Measurements from ENCODE around the gene TNIP1.

The TNIP1 gene

DNA sequence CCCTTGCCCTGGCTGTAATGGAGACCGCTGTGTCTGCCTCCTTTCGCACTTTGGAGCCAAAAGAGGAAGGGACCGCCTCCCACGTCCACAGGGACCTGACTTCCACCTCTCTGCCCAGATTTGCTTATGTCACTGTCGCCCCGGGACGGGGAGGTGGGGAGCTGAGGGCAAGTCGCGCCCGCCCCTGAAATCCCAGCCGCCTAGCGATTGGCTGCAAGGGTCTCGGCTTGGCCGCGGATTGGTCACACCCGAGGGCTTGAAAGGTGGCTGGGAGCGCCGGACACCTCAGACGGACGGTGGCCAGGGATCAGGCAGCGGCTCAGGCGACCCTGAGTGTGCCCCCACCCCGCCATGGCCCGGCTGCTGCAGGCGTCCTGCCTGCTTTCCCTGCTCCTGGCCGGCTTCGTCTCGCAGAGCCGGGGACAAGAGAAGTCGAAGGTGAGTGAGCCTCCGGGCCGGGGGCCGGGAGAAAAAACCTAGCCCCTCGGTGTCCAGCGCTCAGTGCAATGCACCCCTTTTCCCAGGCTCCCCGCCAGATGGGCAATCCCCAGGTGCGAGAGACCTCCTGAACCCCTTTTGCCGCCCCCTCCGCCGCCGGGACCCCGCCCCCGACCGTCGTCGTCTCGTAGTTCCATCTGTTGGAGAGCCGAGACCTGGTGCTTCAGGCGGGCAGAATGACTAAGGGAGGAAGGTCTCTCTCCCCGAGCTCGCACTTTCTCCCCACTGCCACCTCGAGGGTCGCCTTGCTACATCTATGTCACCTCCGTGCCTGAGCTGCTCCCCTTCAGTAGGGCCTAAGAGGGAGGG is 60.3 kb downstream of the TNIP1 start, which contains the start of gene GPX3:
Gene GPX3, plus strand, starts transcription at position 288 of the 807 bp plus-strand sequence. Its CDS starts 64 bp downstream, at position 352.
- DNase-seq (ENCODE audit: low read depth): no peak

DNA sequence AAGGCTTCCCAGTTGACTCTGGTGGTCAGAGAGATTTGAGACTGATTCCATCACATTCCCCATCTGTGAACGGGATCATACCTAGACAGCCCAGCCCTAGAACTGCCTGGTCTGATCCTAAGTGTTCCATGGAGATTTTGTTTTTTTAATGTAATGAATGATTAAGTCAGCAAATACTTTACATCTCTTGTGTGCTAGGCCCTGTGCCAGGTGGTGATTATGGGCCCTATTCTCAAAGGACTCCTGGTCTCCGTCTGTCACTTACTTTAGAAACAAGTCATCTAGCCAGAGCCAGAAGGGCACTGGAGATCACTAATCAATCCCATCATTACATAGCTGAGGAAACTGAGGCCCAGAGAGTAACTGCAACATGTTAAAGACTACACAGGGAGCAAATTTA is 61.5 kb downstream of the TNIP1 start:
- no peak for DNase-seq (ENCODE audit: low read depth)

DNA sequence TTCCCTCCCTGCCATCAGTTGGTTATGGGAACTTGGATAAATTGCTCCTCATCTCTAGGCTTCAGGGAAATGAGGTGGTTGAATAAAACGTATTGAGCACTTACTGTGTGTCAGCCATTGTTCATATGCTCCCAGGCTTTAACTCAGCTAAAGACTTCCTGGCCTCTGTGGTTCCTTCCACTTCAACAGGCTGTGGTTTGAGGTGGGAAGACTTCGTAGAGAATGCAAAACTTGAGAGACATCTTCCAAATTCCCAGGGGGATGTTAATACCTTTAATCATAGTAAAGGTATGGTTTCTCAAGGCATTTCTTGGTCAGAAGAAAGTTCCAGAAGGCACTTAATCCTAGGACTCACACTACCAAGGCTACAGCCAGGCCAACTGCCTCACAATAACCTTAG is 62.0 kb downstream of the TNIP1 start:
- no peak for DNase-seq (ENCODE audit: low read depth)

DNA sequence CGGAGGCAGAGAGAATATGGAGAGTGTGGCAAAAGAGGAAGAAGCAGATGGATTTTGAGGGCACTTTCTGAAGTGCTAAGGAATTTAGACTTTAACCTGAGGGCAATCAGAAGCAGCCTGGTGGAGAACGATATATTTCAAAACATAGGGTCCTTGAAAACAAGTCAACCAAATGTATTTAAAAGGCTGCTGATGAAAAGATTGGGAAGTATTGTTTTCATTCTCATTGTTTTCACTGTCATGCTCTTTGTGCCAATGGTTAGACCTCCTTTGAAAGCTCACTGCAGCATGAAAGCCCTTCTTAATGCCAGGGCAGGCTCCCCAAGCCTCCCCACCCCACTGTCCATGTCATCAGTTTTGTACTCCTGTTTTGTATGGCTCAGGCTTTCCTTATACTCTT is 62.9 kb downstream of the TNIP1 start:
- no peak for DNase-seq (ENCODE audit: low read depth)

DNA sequence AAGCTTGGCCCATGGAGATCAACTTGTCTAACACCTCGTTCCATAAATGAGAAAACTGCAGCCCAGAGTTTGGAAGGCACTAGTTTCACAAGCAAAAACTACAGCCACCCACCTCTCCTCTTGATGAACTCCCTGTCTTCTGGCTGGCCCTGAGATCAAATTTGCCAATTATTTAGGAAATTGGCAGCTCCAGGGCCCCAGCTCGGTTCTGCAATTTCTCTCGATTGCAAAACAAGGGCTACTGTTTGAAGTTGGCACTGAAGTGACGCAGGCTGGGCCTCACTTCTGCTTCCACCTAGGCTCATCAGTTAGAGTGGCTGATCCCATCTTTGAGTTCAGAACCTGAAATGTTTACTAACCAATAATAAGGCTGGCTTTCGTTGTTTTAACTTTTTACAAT is 64.1 kb downstream of the TNIP1 start:
- DNase-seq (ENCODE audit: low read depth): no peak

DNA sequence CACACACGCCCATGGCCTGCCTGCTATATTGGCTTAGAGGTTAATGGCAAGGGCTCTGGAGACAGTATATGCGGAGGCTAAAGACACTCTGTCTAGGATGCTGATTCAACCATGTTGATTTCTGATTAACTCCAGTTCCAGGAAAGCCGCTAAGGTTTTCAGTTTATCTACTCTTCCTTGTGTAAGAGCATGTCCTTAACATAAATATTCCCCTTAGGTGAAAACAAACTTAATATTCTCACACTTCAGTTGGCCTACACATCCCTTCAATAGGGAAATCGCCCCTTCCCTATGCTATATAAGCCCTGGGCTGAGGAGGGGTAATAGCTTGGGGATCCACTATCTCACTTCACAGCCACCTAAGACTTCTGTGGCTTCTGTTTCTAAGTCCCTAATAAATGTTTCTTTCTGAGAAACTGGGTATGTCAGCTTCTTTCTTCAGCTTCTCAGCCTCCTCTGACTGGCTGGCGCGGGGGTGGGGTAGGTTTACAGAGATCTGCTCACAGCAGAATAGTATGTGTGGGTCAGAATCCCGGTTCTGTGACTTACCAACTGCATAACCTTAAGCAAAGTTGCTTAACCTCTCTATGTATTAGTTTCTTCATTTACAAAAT is 64.8 kb downstream of the TNIP1 start:
- DNase-seq (ENCODE audit: low read depth): no peak

DNA sequence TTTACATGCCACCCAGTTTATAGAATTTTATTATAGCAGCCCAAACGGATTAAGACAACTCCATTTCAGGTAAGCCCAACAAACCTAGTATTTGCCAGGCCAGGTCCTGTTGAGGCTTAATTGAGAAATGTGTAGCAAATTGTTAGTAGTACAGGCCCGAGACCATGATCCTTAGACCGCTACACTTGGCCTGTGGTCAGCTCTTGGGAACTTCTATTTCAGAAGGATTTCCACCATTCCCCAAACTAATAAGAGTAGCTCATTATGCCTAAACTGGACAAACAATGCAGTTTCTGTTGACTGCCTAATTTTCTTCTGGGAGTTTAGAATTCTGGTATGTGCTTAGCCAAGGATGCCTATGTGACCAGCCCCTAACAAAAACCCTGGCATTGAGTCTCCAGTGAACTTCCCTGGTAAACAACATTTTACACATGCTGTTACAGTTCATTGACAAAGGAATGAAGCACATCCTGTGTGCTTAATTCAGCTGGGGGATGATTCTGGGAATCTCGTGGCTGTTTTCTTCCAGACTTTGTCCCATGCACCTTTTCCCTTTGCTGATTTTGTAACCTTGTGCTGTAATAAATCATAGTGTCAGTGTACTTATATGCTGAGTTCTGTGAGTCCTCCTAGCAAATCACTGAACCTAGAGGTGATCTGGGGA is 66.0 kb downstream of the TNIP1 start:
- DNase-seq (ENCODE audit: low read depth): no peak

DNA sequence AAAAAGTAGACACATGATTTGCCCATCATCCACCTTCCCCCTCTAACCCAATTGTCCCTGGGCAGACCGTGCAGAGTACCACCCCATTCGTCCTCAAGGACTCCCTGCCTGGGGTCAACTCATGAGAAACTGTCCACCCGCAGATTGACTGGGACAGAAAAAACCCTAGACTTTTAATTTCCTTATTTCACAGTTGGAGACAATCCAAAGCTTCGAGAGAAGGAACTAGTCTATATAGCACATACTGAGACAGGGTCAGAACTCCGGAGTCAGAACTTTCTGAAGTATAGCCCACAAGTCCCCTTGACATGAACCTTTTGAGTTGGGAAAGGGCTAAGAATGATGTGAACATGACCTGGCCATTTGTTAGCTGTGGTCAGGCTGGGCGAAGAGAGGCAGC is 68.0 kb downstream of the TNIP1 start:
- DNase-seq (ENCODE audit: low read depth): no peak

DNA sequence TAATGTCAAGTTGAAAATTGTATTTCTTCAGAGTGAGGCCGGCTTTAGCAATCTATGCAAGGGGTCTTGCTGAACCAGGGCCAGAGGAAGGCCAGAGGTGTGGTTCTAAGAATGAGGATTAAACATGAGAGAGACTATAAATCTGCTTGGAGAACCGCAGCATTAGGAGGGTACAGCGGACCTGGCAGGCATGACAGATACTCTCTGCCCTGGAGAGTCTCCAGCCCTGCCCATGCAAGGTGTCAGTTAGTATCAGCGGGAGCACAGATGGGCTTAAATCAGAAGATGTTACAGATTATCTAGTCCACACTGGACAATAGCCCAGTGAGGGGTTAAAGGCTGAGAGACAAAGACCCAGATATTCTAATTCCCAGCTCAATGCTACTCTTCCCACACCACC is 71.9 kb downstream of the TNIP1 start:
- no peak for DNase-seq (ENCODE audit: low read depth)

DNA sequence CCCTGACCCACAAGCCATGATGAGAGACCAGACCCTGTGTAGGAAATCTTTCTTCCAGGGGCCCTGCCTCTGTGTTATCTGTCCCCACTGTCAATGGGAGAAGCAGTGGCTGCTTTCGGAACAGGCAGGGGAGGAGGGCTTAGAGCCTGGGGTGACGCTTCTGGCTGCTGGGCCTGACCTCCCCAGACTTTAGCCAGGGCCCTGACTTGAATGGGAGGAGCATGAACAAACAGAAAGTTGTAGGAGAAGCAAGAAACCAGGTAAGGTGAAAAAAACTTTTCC is 72.7 kb downstream of the TNIP1 start:
- no peak for DNase-seq (ENCODE audit: low read depth)

DNA sequence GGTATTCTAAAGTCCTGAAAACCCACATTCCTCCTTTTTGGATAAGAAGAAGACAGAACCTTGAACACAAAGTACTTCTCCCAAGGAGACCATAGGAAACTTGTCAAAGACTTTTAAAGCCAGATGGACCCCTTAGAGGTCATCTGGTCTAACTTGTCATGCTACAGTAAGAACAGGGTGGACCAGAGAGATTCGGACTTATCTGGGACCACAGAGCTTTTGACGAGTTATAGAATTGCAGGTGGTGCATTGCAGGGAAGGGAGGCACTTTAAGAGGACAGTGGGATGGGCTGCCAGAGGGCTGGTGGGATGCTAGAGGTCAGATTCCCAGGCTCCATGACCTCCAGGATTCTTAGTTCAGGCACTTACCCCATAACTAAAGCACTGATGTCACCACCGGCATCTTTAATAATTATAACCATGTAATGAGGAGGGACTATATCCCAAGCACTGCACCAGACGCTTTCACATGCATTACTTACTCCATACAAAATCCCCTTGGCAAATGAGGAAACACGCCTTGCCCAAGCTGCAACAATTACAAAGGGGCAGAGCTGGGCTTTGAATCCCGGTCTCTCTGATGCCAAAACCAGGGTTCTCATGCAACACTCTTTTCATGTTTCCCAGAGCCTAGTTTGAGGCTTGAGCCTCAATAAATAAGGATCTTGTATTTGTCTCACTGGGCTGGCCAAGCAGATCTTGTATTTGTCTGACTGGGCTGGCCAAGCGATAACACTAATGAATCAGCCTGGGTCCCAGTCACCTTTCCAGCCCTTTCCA is 73.2 kb downstream of the TNIP1 start:
- no peak for DNase-seq (ENCODE audit: low read depth)

DNA sequence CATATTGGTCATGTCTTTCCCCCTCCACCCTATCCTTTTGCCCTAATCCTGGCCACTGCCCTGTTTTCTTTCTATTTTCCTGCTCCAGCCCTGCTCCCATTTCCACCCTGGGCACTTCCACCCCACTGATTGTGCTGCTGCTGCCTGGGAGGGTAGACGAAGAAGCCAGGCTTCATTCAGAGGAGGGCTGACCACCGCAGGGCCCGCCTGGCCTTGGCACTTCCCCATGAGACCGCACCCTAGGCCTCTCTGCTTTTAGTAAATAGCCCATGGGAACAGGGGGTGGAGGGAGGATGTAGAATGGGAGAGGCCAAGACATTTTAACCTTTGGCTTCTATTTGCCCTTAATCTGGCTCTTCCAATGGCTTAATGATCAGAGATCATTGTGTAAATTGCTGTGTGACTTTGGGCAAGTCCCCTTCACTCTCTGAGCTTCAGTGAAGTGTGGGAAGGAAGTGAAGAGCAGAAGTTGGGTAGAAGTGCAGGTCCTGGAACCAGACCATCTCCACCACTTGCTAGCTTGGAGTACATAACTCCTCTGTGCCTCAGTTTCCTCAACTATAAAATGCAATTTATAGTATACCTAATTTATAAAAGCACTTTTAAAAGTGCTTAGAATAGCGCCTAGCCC is 74.0 kb downstream of the TNIP1 start:
- DNase-seq (ENCODE audit: low read depth): no peak

DNA sequence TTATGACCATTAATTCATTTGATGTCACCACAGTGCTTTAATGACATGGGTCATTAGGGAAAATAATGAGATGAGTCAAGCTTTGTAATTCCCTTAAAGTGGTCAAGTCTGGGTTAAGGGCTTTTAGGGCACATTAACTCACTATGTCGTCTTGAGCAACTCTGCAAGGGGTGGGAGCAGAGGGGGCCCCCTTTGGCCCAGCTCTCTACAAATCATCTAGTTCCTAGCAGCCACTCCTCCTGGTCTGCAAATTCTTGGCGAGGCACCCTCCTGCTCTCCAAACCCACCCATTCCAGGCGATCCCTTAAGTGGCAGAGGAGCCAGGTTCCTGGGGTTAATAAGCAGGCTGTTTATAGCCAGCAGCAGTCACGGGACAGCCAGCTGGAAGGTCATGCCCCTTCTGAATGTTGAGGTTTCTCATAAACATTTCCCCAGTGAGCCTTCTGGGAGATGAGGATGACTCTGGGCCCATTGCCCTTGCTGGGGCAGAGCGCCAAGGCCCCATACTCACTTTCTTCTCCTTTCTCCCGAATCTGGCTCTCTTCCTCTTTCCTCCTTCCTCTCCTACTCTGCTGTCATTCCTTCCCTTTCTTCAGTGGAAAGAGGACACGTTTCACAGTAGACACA is 74.8 kb downstream of the TNIP1 start:
- DNase-seq (ENCODE audit: low read depth): no peak

DNA sequence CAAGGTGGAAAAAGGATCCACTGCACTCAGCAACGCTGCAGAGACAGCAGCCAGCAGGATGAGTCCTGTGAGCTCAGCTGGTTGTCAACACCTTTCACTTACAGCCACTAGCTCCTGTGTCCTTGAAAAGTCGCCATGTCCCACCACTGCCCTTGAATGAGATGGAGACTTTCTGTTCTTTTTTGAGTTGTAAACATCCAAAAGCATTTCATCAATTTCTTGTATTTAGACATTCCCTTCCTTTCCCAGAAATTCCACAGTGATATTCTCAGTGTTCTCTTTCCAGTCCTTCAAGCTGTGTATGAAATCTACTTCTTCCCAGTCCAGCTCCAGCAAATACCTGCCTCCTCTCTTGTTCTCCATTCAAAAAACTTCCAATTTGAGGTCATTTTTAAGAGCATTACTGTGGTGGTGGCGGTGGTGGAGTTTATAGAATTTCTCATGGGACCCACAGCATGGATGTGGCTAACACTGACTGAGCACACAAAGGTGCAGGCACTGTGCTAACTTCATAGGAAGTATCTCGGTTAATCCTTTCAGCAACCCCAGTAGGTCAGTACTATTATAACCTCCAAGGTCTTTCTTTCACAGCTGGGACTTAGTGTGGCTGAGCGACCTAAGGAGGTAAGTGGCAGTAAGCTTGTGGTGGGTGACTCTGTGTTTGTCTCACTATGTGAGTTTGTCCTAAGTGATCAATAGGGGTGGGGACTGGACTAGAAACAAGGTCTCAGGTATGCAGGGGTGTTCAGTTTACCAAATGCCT is 75.5 kb downstream of the TNIP1 start:
- DNase-seq (ENCODE audit: low read depth): no peak

DNA sequence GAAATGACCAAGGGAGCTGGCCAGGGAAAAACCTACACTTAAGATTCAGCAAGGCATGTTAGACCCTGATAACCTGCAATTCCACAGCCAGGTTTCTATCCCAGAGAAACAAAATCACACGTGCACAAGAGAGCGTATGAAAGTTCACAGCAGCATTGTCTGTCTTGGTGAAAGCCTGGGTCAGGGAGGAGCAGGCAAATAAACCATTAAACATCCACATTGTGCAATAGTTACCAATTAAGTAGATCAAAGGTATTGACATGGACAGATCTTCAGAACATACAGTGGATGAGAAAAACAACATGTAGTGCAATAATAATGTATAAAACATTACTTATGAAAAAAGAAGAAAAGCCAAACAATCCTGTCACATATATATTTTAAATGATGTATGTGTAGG is 76.3 kb downstream of the TNIP1 start:
- no peak for DNase-seq (ENCODE audit: low read depth)

DNA sequence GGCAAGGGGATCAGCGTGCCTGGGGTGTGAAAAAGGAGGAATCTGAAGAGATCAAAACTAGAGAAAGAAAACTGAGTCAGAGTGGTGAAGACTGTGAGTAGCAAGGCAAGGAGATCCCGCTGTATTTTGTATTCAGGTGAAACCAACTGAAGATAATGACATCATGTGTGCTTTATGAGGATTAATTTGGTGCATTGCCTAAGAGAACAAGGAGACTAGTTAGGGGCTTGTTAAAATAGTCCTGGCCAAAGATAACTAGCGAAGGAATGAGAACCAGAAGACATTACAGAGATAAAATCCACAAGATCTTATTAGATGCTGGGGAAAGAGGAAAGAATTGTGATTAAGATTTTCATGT is 77.4 kb downstream of the TNIP1 start:
- no peak for DNase-seq (ENCODE audit: low read depth)

DNA sequence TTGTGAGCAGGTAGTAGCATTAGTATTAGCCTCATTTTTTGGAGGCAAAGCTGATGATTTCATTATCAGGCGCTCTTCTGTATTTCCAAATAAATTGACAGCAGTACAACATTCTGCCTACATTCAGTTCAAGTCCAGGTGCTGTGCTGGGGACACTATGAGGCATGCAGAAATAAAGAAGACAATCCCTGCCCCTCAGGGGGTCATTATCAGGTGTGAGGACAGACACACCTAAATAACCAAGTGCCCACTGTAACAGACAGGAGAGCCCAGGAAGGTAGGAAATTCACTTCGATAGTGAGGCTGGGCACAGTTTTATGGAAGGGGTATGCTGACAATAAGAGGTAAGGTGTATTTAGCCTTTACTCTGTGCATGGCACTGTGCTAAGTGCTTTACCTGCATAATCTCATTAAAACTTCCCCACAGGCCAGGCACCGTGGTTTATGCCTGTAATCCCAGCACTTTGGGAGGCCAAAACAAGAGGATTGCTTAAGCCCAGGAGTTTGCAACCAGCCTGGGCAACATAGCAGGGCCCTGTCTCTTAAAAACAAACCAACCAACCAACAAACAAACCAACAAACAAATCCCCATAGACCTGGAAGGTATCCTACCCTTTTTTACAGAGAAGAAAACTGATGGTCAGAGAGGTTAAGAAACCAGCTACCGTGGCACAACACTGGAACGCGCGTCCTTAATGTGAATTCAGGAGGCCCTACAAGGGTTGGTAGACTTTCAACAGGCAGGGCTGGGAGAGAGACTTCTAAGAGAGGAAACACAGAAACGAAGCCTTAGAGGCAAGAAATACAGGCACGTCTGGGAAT is 77.9 kb downstream of the TNIP1 start:
- DNase-seq (ENCODE audit: low read depth): no peak

DNA sequence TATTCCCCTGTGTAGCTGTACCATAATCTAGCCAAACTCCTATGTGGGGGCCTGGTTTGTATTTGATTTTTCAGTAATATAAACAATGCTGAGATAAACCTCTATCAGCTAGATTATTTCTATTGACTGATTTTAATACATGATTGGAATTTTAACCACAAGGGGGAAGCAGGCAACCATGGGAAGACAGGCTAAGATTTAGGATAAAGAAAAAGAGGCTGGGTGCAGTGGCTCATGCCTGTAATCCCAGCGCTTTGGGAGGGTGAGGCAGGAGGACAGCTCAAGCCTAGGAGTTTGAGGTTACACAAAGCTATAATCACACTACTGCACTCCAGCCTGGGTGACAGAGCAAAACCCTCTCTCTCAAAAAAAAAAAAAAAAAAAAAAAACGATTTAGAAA is 78.6 kb downstream of the TNIP1 start:
- DNase-seq (ENCODE audit: low read depth): no peak

DNA sequence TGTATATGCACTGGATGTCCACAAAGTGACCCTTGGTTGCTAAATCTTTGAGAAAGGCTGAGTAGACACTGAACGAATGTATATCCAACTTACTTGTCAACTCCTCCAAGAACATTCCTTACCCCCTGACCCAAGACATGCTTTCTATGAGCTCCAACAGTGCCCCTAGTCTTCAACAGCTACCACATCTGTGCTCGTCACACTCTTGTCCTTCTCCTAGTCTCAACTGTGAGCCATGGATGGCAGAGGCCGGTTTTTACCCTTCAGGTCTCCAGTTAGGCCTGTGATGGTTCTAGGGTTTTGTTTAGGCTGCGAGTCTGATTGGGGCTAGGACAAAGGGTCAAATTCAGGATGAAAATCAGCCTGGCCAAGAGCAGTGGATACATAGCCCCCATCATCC is 79.4 kb downstream of the TNIP1 start:
- no peak for DNase-seq (ENCODE audit: low read depth)
